KG1 (cell line): ENCODE results near the gene SORCS2.

Experiments used
- DNase-seq: peaks from one replicate; lab custom pipeline; 2025; lab: John Stamatoyannopoulos, UW

SORCS2 gene

GRCh38 chr4:7186031-7186430, 6.3 kb upstream of the SORCS2 start:
- DNase-seq: no peak

- DNase-seq: no peak
Observed at GRCh38 chr4:7186516-7187167, 5.7 kb upstream of the SORCS2 start.

GRCh38 chr4:7187168-7187535, 5.2 kb upstream of the SORCS2 start:
- no peak for DNase-seq

- DNase-seq: no peak
Observed at GRCh38 chr4:7187691-7188090, 4.6 kb upstream of the SORCS2 start.

- DNase-seq: no peak
Observed at GRCh38 chr4:7189066-7189465, 3.3 kb upstream of the SORCS2 start.

GRCh38 chr4:7189475-7190277, 2.7 kb upstream of the SORCS2 start:
- no peak for DNase-seq

GRCh38 chr4:7190278-7190594, 2.1 kb upstream of the SORCS2 start:
- no peak for DNase-seq

- no peak for DNase-seq
Observed at GRCh38 chr4:7190691-7191545, 1.4 kb upstream of the SORCS2 start.

- no peak for DNase-seq
Observed at GRCh38 chr4:7191546-7192251, 639 bp upstream of the SORCS2 start.

- DNase-seq: no peak
Observed at GRCh38 chr4:7193030-7193958, 956 bp downstream of the SORCS2 start.

- no peak for DNase-seq
Observed at GRCh38 chr4:7194251-7195140, 2.2 kb downstream of the SORCS2 start.

GRCh38 chr4:7195141-7195515, 2.8 kb downstream of the SORCS2 start:
- no peak for DNase-seq

- DNase-seq: no peak
Observed at GRCh38 chr4:7195546-7196287, 3.4 kb downstream of the SORCS2 start.

- DNase-seq: no peak
Observed at GRCh38 chr4:7196288-7196651, 3.9 kb downstream of the SORCS2 start.

GRCh38 chr4:7196736-7197135, 4.4 kb downstream of the SORCS2 start:
- no peak for DNase-seq

GRCh38 chr4:7197910-7198309, 5.6 kb downstream of the SORCS2 start:
- no peak for DNase-seq

GRCh38 chr4:7198440-7199128, 6.2 kb downstream of the SORCS2 start:
- DNase-seq: no peak

- DNase-seq: no peak
Observed at GRCh38 chr4:7199129-7199725, 6.9 kb downstream of the SORCS2 start.
